Mucosa of stomach (tissue), 1 donor: ENCODE measurements around the gene GLUD1.
"Not testable (repeated sequence)": the region's sequence is repeated elsewhere in the genome, so short reads cannot be mapped to it uniquely, and the experiment has no call there.

Source experiments
- H3K27me3 ChIP-seq: one replicate; pipeline ENCODE4 v1.7.0; 2013; ENCODE audit warnings: mild to moderate bottlenecking, low read length; ENCODE audit not compliant: control insufficient read depth, insufficient read depth
- H3K36me3 ChIP-seq: one replicate; pipeline ENCODE4 v1.7.0; 2013; ENCODE audit warnings: low read length; ENCODE audit not compliant: control insufficient read depth, insufficient read depth
- H3K4me1 ChIP-seq: one replicate; pipeline ENCODE4 v1.7.0; 2013; ENCODE audit warnings: mild to moderate bottlenecking, low read length; ENCODE audit not compliant: control insufficient read depth, insufficient read depth
- H3K4me3 ChIP-seq: one replicate; pipeline ENCODE4 v1.7.0; 2013; ENCODE audit warnings: low read length
- H3K9ac ChIP-seq: one replicate; pipeline ENCODE4 v1.7.0; 2013; ENCODE audit warnings: mild to moderate bottlenecking, low read length, moderate library complexity
- H3K9me3 ChIP-seq: one replicate; pipeline ENCODE4 v1.7.0; 2013; ENCODE audit warnings: mild to moderate bottlenecking, low read length, moderate library complexity; ENCODE audit not compliant: control insufficient read depth
- donor health status: Pancreatic carcinoma.

The GLUD1 gene

DNA sequence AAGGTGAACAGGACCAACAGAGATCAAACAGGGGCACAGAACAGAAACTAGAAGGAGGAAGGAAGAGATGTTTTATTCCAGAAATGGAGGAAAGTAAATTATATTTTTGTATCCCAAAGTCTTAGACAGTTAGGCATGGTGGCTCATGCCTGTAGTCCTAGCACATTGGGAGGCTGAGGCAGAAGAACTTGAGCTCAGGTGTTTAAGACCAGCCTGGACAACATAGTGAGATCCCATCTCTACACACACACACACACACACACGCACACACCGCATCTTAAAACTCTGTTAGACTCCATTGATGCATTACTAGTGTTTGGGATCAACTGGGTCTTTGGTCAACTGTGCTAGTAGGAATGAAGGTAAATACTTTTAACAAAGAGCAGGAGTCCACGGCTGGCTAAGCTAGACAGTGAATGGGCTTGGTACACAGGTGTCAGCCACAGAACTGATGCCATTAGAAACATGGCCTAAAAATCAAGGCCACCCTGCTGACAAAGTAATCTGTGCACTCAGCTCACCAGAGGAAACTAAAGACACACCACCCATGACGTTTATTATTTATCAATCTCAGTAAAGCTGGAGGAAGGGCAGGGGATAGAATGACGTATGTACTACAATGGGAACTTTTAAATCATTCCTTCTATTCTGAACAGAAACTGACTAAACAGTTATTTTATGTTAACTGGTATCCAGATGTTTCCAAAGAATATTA lies 10.9 kb downstream of the GLUD1 start:
- H3K4me1 ChIP-seq: peaks cover 25% of the 10 kb centered on the region
- not testable (repeated sequence) for H3K9ac ChIP-seq, H3K27me3 ChIP-seq, H3K36me3 ChIP-seq, H3K4me3 ChIP-seq, H3K9me3 ChIP-seq

DNA sequence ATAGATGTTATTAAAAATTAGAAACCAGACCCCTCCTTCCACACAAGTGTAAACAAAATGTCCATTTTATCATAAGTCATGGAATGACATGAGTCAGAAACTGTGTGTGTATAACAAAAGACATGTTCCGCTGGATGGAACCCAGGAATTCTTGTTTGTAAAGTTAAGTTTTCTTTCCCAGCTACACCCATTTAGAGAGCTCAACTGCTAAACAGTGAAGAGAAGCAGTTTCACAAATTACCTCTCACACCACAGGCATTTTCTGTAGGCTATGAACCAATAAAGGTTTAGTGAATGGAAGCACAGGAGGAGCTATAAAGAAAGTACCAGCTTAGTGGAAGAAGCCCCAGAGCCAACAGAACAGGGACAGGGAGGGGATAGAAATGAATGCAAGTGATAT lies 12.4 kb downstream of the GLUD1 start:
- not testable (repeated sequence) for H3K9me3 ChIP-seq

DNA sequence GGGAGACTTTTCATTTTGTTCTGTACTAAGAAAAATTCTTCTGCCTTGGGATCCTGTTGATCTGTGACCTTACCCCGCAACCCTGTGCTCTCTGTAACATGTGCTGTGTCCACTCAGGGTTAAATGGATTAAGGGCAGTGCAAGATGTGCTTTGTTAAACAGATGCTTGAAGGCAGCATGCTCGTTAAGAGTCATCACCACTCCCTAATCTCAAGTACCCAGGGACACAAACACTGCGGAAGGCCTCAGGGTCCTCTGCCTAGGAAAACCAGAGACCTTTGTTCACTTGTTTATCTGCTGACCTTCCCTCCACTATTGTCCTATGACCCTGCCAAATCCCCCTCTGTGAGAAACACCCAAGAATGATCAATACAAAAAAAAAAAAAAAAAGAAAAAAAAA lies 13.1 kb downstream of the GLUD1 start:
- not testable (repeated sequence) for H3K27me3 ChIP-seq, H3K9me3 ChIP-seq, H3K4me3 ChIP-seq, H3K36me3 ChIP-seq, H3K9ac ChIP-seq
- H3K4me1 ChIP-seq: peaks cover 25% of the 10 kb centered on the region

More for the DNA sequence above, 12.4 kb downstream of the GLUD1 start:
- H3K4me3 ChIP-seq, H3K9ac ChIP-seq, H3K27me3 ChIP-seq, H3K36me3 ChIP-seq: not testable (repeated sequence)
- peaks cover 25% of the 10 kb centered on the region for H3K4me1 ChIP-seq

DNA sequence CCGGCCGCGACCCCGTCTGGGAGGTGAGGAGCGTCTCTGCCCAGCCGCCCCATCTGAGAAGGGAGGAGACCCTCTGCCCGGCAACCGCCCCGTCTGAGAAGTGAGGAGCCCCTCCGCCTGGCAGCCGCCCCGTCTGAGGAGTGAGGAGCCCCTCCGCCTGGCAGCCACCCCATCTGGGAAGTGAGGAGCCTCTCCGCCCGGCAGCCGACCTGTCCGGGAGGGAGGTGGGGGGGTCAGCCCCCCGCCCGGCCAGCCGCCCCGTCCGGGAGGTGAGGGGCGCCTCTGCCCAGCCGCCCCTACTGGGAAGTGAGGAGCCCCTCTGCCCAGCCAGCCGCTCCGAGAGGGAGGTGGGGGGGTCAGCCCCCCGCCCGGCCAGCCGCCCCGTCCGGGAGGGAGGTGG lies 14.0 kb downstream of the GLUD1 start:
- H3K27me3 ChIP-seq, H3K9ac ChIP-seq, H3K36me3 ChIP-seq, H3K4me3 ChIP-seq, H3K9me3 ChIP-seq: not testable (repeated sequence)
- H3K4me1 ChIP-seq: peaks cover 25% of the 10 kb centered on the region

DNA sequence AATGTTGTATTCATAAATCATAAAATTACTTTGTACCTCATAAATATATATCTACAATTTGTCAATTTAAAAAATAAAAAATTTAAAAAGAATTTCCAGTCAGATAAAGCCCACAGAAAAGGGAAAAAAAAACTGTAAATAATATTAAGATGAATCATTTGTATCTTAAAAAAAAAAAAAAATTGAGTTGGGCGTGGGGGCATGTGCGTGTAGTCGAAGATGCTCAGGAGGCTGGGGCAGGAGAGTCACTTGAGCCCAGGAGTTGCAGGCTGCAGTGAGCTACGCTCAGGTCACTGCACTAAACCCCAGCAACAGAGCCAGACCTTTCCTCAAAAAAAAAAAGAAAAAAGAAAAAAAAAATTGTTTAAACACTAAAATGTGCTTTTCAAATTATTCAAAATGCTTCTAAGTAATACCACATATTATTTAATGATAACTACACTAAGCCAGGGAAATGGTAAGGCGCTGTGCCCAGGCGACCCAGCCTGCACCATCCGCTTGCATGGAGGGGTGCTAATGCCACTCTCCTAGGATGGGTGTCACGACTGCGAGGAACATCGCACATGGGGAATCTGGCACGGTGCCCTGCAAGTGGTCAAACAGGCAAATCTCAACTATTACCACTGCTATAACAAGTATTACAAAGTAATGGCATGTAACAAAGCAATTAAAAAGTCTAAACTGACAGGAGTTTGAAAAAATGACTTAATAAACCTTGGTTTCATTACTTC lies 15.4 kb downstream of the GLUD1 start:
- no peaks in the 10 kb centered on the region for H3K9me3 ChIP-seq
- no peaks in the 10 kb centered on the region for H3K27me3 ChIP-seq
- no peak overlapping the region for H3K4me3 ChIP-seq
- H3K4me1 ChIP-seq: peaks cover 18% of the 10 kb centered on the region
- no peaks in the 10 kb centered on the region for H3K36me3 ChIP-seq
- no peak overlapping the region for H3K9ac ChIP-seq

DNA sequence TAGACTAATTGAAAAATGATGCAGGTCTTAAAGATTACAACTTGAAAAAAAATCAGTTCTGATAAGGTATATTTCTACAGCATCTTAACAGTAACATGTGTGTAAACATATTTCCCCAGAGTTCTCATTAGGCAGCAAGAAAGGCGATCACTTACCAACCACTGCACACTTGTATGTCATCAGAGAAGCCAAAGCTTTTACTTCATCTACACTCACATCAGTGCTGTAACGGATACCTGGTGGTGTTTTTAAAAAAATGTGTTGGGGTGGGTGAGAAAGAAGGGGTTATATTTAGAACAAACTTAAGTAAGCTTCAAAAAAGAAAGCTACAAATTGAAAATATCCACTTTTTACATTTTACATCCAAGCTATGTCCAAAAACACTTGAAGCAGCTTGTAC lies 18.2 kb downstream of the GLUD1 start:
- H3K4me1 ChIP-seq, H3K27me3 ChIP-seq, H3K4me3 ChIP-seq, H3K9ac ChIP-seq, H3K9me3 ChIP-seq, H3K36me3 ChIP-seq: not testable (repeated sequence)

DNA sequence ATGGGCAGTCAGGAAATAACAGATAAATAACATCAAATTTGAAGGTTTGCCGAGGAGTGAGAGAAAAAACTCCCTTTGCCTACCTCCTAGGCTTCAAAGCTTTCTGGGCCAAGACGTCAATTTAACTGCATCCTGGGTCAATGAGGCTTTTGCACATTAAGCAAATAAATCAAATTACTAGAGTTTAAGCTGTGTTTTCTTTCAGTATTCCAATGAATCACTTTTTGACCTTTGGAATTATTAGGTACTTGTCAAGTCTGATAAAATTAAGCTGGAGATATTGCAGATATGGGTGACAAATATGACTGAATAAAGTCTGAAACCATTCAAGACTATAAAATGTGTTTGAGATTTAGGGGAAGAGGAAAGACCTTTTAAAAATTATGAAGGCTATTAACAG lies 22.2 kb downstream of the GLUD1 start:
- no peak overlapping the region for H3K9ac ChIP-seq
- H3K36me3 ChIP-seq: no peaks in the 10 kb centered on the region
- no peaks in the 10 kb centered on the region for H3K27me3 ChIP-seq
- no peak overlapping the region for H3K4me3 ChIP-seq
- H3K4me1 ChIP-seq: no peaks in the 10 kb centered on the region
- H3K9me3 ChIP-seq: no peaks in the 10 kb centered on the region

DNA sequence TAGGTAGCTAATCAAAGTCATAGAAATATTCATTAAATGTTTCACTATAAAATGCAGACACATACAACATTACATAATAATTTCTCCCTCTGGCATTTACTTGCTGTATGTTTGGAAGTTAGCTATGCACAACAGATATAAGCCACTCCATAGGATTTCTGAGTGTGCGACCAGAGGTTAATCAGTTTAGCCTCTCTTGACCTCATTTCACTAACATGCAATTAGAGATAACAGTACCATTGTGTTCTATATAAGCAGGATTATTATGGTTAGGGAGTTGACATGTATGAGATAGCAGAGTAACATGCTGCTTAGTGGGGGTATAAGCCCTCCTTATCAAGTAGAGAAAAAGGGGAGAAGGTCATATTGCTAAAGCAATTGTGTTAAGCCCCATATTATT lies 26.4 kb downstream of the GLUD1 start:
- Histone ChIP-seq H3K36me3 (peaks cover 3% of the 10 kb centered on the region), H3K9me3 (no peaks in the 10 kb centered on the region)

DNA sequence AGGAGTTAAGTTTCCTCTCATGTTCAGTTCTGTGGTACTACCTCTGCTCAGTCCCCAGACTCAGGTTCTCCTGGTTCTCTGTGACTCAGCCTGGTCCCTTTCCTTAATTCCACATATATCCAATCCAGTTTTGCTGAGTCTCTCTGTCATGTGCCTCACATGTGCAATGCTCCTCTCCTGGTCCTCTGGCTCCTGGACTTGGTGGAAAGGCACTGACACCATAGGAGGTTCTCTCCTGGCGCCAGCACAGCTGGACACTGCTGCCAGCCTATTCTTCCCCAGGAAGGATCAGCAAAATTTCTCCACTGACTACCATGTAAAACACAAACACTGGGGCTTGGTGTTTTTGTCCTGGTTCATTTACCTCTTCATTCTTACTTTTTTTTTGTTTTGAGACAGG lies 27.8 kb downstream of the GLUD1 start:
- Histone ChIP-seq H3K36me3 (peaks cover 3% of the 10 kb centered on the region), H3K4me1 (no peaks in the 10 kb centered on the region), H3K27me3 (no peaks in the 10 kb centered on the region), H3K9me3 (no peaks in the 10 kb centered on the region), H3K9ac (no peak overlapping the region), H3K4me3 (no peak overlapping the region)

More for the DNA sequence above, 26.4 kb downstream of the GLUD1 start:
- Histone ChIP-seq H3K27me3 (no peaks in the 10 kb centered on the region), H3K4me3 (no peak overlapping the region), H3K4me1 (no peaks in the 10 kb centered on the region), H3K9ac (no peak overlapping the region)

DNA sequence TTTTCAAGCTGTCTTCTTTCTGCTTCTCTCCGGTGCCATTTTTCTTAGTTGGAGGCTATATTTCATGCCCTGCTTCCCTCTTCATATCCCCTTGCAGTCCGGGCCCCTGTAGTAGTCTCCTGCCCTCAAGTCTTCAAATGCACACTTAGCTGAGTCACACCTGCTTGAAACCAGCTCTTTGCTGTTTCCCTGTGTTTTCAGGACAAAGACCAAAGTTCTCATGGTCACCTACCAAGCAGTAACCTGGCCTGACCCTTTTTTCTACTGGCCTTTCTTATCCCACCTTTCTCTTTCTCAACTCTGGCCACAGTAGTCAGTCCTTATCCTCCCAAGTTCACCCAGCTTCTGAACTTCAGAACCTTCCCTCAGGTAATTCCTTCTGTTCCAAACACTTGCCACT lies 28.5 kb downstream of the GLUD1 start:
- Histone ChIP-seq H3K27me3 (no peaks in the 10 kb centered on the region), H3K4me3 (no peak overlapping the region), H3K9ac (no peak overlapping the region), H3K4me1 (no peaks in the 10 kb centered on the region), H3K36me3 (peaks cover 6% of the 10 kb centered on the region), H3K9me3 (no peaks in the 10 kb centered on the region)

DNA sequence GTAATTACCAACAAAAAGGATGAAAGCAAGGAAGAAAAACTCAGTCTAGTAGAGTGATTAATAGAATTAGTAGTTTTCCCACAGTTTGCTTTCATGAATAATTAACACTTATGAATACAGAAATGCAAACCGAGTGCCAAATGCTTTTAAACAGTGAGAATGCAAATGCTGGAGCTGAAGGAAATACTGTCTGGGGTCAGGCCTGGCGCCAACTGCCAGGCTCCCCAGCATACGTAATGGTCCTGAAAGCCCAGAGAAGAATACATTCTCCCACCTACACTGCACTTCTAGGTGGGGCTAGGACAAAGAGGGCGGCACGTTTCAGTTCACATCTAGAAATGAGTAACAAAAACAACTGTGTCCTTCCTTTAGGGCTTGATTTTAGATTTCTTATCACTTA lies 30.0 kb downstream of the GLUD1 start:
- Histone ChIP-seq H3K9ac (no peak overlapping the region), H3K27me3 (no peaks in the 10 kb centered on the region), H3K36me3 (peaks cover 19% of the 10 kb centered on the region)

DNA sequence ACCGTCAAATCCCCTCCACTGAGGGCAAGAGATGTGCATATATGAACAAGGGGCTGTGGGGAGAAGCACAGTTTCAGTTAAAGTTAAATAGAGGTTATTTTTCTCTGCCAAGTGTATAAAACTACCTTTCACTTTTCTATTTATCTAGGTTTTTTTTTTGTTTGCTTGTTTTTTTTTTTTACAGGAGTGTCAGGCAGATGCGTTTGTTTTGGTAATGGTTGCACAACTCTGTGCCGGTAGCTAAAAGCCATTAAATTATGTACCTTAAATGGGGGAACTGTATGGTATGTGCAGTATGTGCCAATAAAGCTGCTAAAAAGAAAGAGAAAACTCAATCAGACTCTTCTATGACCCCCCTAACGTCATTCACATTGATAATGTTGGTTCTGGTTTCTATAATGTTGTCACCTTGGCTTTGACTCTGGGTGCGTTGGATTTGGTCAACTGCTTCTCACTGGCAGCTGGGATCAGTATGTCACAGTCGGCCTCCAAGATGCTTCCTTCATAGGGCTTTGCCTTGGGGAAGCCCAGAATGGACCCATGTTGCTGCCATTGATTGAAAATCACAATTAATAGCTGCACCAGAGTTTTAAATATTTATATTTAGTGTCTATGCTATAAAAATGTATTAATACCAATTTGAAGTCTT lies 34.2 kb downstream of the GLUD1 start:
- H3K4me3 ChIP-seq: no peak overlapping the region
- H3K9me3 ChIP-seq: no peaks in the 10 kb centered on the region
- peaks cover 19% of the 10 kb centered on the region for H3K36me3 ChIP-seq

More for the DNA sequence above, 30.0 kb downstream of the GLUD1 start:
- no peaks in the 10 kb centered on the region for H3K4me1 ChIP-seq
- H3K9me3 ChIP-seq: no peaks in the 10 kb centered on the region
- H3K4me3 ChIP-seq: no peak overlapping the region

More for the DNA sequence above, 34.2 kb downstream of the GLUD1 start:
- Histone ChIP-seq H3K9ac (no peak overlapping the region), H3K4me1 (no peaks in the 10 kb centered on the region), H3K27me3 (no peaks in the 10 kb centered on the region)
